Activated naive CD4-positive, alpha-beta T cell treated with anti-CD3 and anti-CD28 coated beads, Interleukin-2, amount 50 U/mL, for 24 hours (primary cell): ENCODE results near the gene HIKESHI.
A peak's percentile ranks its signal among the peaks of the same experiment; 100 is the strongest.
"Not testable (repeated sequence)": the region's sequence is repeated elsewhere in the genome, so short reads cannot be mapped to it uniquely, and the experiment has no call there.

Experiments
- H3K27ac Mint-ChIP-seq: one replicate; pipeline ENCODE4 v1.8.0; 2021; ENCODE audit warnings: mild to moderate bottlenecking, mixed read lengths
- H3K27me3 Mint-ChIP-seq: one replicate; pipeline ENCODE4 v1.8.0; 2021; ENCODE audit warnings: mixed read lengths
- H3K36me3 Mint-ChIP-seq: one replicate; pipeline ENCODE4 v1.8.0; 2021; ENCODE audit warnings: mixed read lengths
- H3K4me1 Mint-ChIP-seq: one replicate; pipeline ENCODE4 v1.8.0; 2021; ENCODE audit warnings: mixed read lengths
- H3K4me3 Mint-ChIP-seq: one replicate; pipeline ENCODE4 v1.8.0; 2021; ENCODE audit warnings: mild to moderate bottlenecking, mixed read lengths
- H3K9me3 Mint-ChIP-seq: one replicate; pipeline ENCODE4 v1.8.0; 2021; ENCODE audit warnings: mixed read lengths

The HIKESHI gene

GRCh38 chr11:86287468-86287796 lies 14.6 kb upstream of the HIKESHI start:
- H3K36me3 Mint-ChIP-seq, result peaks cover 6% of the 10 kb centered on the region
- no peaks in the 10 kb centered on the region for H3K27me3 Mint-ChIP-seq
- H3K4me1 Mint-ChIP-seq, result peaks cover 54% of the 10 kb centered on the region
- peak overlapping the region; percentile 71 for H3K27ac Mint-ChIP-seq
- H3K4me3 Mint-ChIP-seq, result peak overlapping the region; percentile 15
- H3K9me3 Mint-ChIP-seq, result no peaks in the 10 kb centered on the region

- H3K4me3 Mint-ChIP-seq, result no peak overlapping the region
- H3K27ac Mint-ChIP-seq, result no peak overlapping the region
- peaks cover 3% of the 10 kb centered on the region for H3K36me3 Mint-ChIP-seq
- H3K4me1 Mint-ChIP-seq, result peaks cover 49% of the 10 kb centered on the region
- H3K27me3 Mint-ChIP-seq, result no peaks in the 10 kb centered on the region
- no peaks in the 10 kb centered on the region for H3K9me3 Mint-ChIP-seq
These were observed 13.1 kb upstream of the HIKESHI start for GRCh38 chr11:86288776-86289507.

- not testable (repeated sequence) for H3K27me3 Mint-ChIP-seq, H3K4me3 Mint-ChIP-seq, H3K9me3 Mint-ChIP-seq, H3K36me3 Mint-ChIP-seq, H3K27ac Mint-ChIP-seq
- peaks cover 49% of the 10 kb centered on the region for H3K4me1 Mint-ChIP-seq
These were observed 12.3 kb upstream of the HIKESHI start for GRCh38 chr11:86289508-86290280.

DNA sequence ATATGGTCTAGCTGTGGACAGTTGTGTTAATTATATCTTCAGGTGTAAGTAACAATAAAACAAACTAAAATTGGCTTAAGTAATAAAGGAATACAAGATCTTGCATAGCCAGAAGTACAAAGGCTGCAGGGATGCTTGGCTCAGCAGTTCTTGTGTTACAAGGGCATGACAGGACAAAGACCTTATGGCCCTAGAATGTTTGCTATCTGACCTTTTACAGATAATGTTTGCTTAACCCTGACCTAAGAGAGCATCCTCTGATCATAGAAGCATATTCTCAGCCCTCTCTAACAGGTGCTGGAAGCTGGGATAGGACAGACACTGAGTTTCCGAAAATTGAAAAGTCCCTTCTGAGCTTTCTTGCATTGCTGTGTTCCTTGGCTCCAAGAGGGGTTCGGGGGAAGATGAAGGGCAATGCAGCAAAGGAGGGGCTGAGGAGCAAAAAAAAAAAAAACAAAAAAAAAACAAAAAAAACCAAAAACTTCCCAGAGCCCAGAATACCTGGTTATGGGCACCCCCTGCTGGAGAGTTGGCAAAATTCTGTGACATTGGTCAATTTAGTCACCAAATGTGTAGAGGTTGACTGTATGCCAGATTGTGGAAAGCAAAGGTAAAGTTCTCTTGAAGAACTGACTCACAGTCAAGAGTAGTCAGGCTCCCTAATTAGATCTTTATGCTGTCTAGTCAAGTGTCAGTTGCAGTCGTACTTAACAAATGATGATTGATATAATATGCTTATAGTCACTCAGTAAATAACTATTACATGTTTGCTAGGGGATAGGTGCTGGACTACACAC lies 10.4 kb upstream of the HIKESHI start:
- H3K4me3 Mint-ChIP-seq, result no peak overlapping the region
- H3K4me1 Mint-ChIP-seq, result peaks cover 42% of the 10 kb centered on the region
- peaks cover 4% of the 10 kb centered on the region for H3K36me3 Mint-ChIP-seq
- H3K9me3 Mint-ChIP-seq, result no peaks in the 10 kb centered on the region
- no peaks in the 10 kb centered on the region for H3K27me3 Mint-ChIP-seq
- peak overlapping the region; percentile 31 for H3K27ac Mint-ChIP-seq

DNA sequence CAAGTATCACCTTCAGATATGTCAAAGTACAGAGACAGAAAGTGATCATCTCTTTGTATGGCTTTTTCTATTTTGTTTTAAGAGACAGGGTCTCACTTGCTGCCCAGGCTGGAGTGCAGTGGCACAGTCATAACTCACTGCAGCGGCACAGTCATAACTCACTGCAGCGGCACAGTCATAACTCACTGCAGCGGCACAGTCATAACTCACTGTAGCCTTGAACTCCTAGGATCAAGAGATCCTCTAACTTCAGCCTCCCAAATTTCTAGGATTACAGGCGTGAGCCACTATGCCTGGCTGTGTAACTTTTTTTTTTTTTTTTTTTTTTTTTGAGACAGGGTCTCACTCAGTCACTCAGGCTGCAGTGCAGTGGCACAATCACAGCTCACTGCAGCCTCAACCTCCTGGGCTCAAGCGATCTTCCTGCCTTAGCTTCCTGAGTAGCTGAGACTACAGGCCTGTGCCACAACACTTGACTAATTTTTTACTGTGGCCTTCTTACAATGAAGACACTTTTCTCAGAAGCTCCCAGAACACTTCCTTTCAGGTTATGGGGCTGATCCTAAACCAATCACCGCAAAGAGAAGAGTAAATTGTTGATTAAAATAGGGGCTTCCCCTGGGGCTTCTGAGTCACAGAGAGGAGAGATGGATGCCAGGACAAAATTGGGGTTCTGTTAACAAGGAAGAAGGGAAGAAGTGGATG lies 9.0 kb upstream of the HIKESHI start:
- no peaks in the 10 kb centered on the region for H3K9me3 Mint-ChIP-seq
- no peak overlapping the region for H3K4me3 Mint-ChIP-seq
- no peaks in the 10 kb centered on the region for H3K27me3 Mint-ChIP-seq
- peaks cover 31% of the 10 kb centered on the region for H3K4me1 Mint-ChIP-seq
- H3K36me3 Mint-ChIP-seq, result peaks cover 2% of the 10 kb centered on the region
- H3K27ac Mint-ChIP-seq, result peak overlapping the region; percentile 85

GRCh38 chr11:86294026-86294425 lies 8.0 kb upstream of the HIKESHI start:
- Mint-ChIP-seq H3K36me3 (peaks cover 2% of the 10 kb centered on the region), H3K27me3 (no peaks in the 10 kb centered on the region), H3K4me1 (peaks cover 22% of the 10 kb centered on the region), H3K9me3 (no peaks in the 10 kb centered on the region), H3K4me3 (no peak overlapping the region), H3K27ac (no peak overlapping the region)

DNA sequence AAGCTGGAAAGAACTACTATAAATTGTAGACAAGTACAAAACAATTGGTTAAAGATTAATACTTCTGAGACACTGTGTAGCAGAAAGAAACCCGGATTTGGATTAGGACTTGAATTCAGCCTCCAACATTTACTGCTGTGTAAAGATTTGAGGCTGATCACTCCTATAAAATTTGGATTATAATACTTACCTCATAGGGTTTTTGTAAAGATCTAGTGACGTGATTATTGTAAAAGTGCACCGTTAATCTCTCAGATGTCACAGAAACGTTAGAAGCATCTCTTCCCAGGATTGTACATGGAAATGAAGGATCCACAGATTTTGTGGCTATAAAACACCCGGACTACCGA lies 323 bp upstream of the HIKESHI start:
- peaks cover 33% of the 10 kb centered on the region for H3K4me1 Mint-ChIP-seq
- peak overlapping the region; percentile 98 for H3K27ac Mint-ChIP-seq
- H3K36me3 Mint-ChIP-seq, result peaks cover 2% of the 10 kb centered on the region
- peak overlapping the region; percentile 99 for H3K4me3 Mint-ChIP-seq
- no peaks in the 10 kb centered on the region for H3K27me3 Mint-ChIP-seq
- H3K9me3 Mint-ChIP-seq, result no peaks in the 10 kb centered on the region

DNA sequence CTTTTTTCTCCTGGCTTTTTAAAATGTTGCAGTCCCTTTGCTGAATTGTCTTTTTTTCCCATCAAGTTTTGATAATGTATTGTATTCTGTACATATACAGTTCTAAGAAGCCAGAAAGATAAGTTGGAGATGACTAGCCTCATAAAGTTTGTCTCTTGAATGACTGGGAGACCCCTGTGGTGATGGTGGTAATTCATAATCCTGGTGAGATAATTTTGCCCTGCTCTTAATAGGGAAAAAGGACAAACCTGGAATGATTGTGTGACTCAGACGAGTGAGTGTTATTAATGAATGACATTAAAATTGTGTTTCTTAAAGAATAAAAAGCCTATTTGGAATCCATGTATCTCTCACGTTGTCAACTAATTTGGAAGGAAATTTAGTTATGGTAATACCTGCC lies 1.2 kb downstream of the HIKESHI start:
- peak overlapping the region; percentile 99 for H3K4me3 Mint-ChIP-seq
- no peaks in the 10 kb centered on the region for H3K27me3 Mint-ChIP-seq
- peaks cover 33% of the 10 kb centered on the region for H3K4me1 Mint-ChIP-seq
- no peaks in the 10 kb centered on the region for H3K9me3 Mint-ChIP-seq
- peaks cover 2% of the 10 kb centered on the region for H3K36me3 Mint-ChIP-seq
- H3K27ac Mint-ChIP-seq, result peak overlapping the region; percentile 79

- H3K36me3 Mint-ChIP-seq, result peaks cover 25% of the 10 kb centered on the region
- H3K27ac Mint-ChIP-seq, H3K4me3 Mint-ChIP-seq, H3K27me3 Mint-ChIP-seq, H3K9me3 Mint-ChIP-seq: not testable (repeated sequence)
- H3K4me1 Mint-ChIP-seq, result peaks cover 57% of the 10 kb centered on the region
These were observed 6.7 kb downstream of the HIKESHI start for GRCh38 chr11:86308710-86309109.

GRCh38 chr11:86313793-86314192 lies 11.8 kb downstream of the HIKESHI start:
- no peaks in the 10 kb centered on the region for H3K9me3 Mint-ChIP-seq
- H3K36me3 Mint-ChIP-seq, result peaks cover 34% of the 10 kb centered on the region
- peaks cover 44% of the 10 kb centered on the region for H3K4me1 Mint-ChIP-seq
- no peak overlapping the region for H3K4me3 Mint-ChIP-seq
- peak overlapping the region; percentile 6 for H3K27ac Mint-ChIP-seq
- no peaks in the 10 kb centered on the region for H3K27me3 Mint-ChIP-seq

GRCh38 chr11:86314636-86315035 lies 12.6 kb downstream of the HIKESHI start:
- H3K27ac Mint-ChIP-seq, result no peak overlapping the region
- no peaks in the 10 kb centered on the region for H3K27me3 Mint-ChIP-seq
- peaks cover 32% of the 10 kb centered on the region for H3K36me3 Mint-ChIP-seq

GRCh38 chr11:86335131-86335767 lies 33.2 kb downstream of the HIKESHI start:
- Mint-ChIP-seq H3K36me3 (peaks cover 47% of the 10 kb centered on the region), H3K27me3 (no peaks in the 10 kb centered on the region), H3K9me3 (peaks cover 7% of the 10 kb centered on the region), H3K27ac (peak overlapping the region; percentile 12), H3K4me1 (peaks cover 4% of the 10 kb centered on the region), H3K4me3 (no peak overlapping the region)

More at GRCh38 chr11:86314636-86315035, 12.6 kb downstream of the HIKESHI start:
- no peak overlapping the region for H3K4me3 Mint-ChIP-seq
- peaks cover 39% of the 10 kb centered on the region for H3K4me1 Mint-ChIP-seq
- no peaks in the 10 kb centered on the region for H3K9me3 Mint-ChIP-seq

DNA sequence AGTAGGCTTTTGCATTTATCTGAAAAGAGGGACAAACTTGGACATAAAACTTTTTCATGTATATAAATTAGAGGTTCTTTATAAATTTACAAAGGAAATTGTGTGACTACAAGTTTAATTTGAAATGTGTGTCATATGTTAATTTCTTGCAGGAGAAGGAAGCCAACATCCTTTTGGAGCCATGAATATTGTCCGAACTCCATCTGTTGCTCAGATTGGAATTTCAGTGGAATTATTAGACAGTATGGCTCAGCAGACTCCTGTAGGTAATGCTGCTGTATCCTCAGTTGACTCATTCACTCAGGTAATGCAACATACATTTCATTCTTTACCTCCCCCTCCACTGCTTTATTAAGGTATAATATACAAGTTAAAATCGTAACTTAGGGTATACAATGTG lies 35.2 kb downstream of the HIKESHI start:
- Mint-ChIP-seq H3K36me3 (peaks cover 53% of the 10 kb centered on the region), H3K27ac (no peak overlapping the region), H3K4me3 (no peak overlapping the region), H3K9me3 (peaks cover 7% of the 10 kb centered on the region), H3K27me3 (no peaks in the 10 kb centered on the region), H3K4me1 (peaks cover 14% of the 10 kb centered on the region)

GRCh38 chr11:86341382-86341781 lies 39.3 kb downstream of the HIKESHI start:
- H3K4me3 Mint-ChIP-seq, result no peak overlapping the region
- H3K4me1 Mint-ChIP-seq, result peaks cover 35% of the 10 kb centered on the region
- no peaks in the 10 kb centered on the region for H3K9me3 Mint-ChIP-seq
- H3K27me3 Mint-ChIP-seq, result no peaks in the 10 kb centered on the region
- H3K27ac Mint-ChIP-seq, result no peak overlapping the region
- H3K36me3 Mint-ChIP-seq, result peaks cover 37% of the 10 kb centered on the region

DNA sequence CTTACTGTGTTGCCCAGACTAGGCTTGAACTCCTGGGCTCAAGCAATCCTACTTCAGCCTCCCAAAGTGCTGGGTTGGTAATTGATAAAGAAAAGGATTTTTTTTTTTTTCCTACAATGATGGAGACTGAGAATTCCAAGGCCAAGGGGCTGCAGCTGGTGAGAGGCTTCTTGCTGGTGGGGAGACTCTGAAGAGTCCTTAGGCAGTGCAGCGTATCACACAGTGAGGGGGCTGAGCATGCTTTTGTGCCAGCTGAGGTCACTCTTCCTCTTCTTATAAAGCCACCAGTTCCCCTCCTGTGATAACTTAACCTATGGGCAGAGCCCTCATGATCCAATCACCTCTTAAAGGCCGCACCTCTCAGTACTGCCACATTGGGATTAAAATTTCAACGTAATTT lies 44.5 kb downstream of the HIKESHI start:
- peaks cover 27% of the 10 kb centered on the region for H3K4me1 Mint-ChIP-seq
- H3K9me3 Mint-ChIP-seq, result no peaks in the 10 kb centered on the region
- H3K36me3 Mint-ChIP-seq, result peaks cover 15% of the 10 kb centered on the region
- no peak overlapping the region for H3K4me3 Mint-ChIP-seq
- H3K27ac Mint-ChIP-seq, result peak overlapping the region; percentile 51
- H3K27me3 Mint-ChIP-seq, result no peaks in the 10 kb centered on the region
